OCI-LY1 (cell line): Measurements from ENCODE around the gene TTC21A.

ENCODE experiments used
- H2AFZ ChIP-seq: fragments of 200-600 bp; sonication (generic), shearing (Covaris generic); 2 replicates; pipeline ENCODE4 v1.6.0; 2014; ENCODE audit warnings: antibody characterized with exemption, mild to moderate bottlenecking, low read length
- H3F3A ChIP-seq: fragments of 200-600 bp; sonication (generic), shearing (Covaris generic); 2 replicates; pipeline ENCODE4 v1.6.0; 2014; ENCODE audit warnings: mild to moderate bottlenecking, antibody characterized with exemption, low read length, moderate library complexity; ENCODE audit not compliant: insufficient read depth
- H3K27ac ChIP-seq: fragments of 200-600 bp; sonication (generic); 2 replicates; pipeline ENCODE4 v1.5.1; 2014; ENCODE audit warnings: low read length, mixed run types, mild to moderate bottlenecking, low read depth; ENCODE audit not compliant: poor library complexity, severe bottlenecking
- H3K27me3 ChIP-seq: fragments of 200-600 bp; sonication (generic); 2 replicates; pipeline ENCODE4 v1.6.0; 2014; ENCODE audit warnings: antibody characterized with exemption, mild to moderate bottlenecking, low read length, moderate library complexity; ENCODE audit not compliant: insufficient read depth
- H3K36me3 ChIP-seq: fragments of 200-600 bp; sonication (generic); 2 replicates; pipeline ENCODE4 v1.6.1; 2014; ENCODE audit warnings: mild to moderate bottlenecking, antibody characterized with exemption, low read length, moderate library complexity, mixed read lengths; ENCODE audit not compliant: insufficient read depth
- H3K4me1 ChIP-seq: fragments of 200-600 bp; sonication (generic); 2 replicates; pipeline ENCODE4 v1.5.1; 2014; ENCODE audit warnings: mild to moderate bottlenecking, low read length, moderate library complexity; ENCODE audit not compliant: insufficient read depth, severe bottlenecking
- H3K4me2 ChIP-seq: fragments of 200-600 bp; sonication (generic), shearing (Covaris generic); 2 replicates; pipeline ENCODE4 v1.6.1; 2014; ENCODE audit warnings: low read length
- H3K4me3 ChIP-seq: fragments of 200-600 bp; sonication (generic); 2 replicates; pipeline ENCODE4 v1.5.1; 2014; ENCODE audit warnings: low read length, low read depth, mild to moderate bottlenecking, mixed read lengths; ENCODE audit not compliant: poor library complexity, severe bottlenecking
- H3K79me2 ChIP-seq: fragments of 200-600 bp; shearing (Covaris generic); 2 replicates; pipeline ENCODE4 v1.6.1; 2016; ENCODE audit warnings: mixed run types, low read length, mixed read lengths; ENCODE audit not compliant: insufficient read depth
- H3K9ac ChIP-seq: fragments of 200-600 bp; sonication (generic), shearing (Covaris generic); 2 replicates; pipeline ENCODE4 v1.6.1; 2014; ENCODE audit warnings: mild to moderate bottlenecking, low read length, mixed read lengths
- H3K9me2 ChIP-seq: fragments of 200-600 bp; sonication (generic), shearing (Covaris generic); 2 replicates; pipeline ENCODE4 v1.6.1; 2014; ENCODE audit warnings: low read depth, mild to moderate bottlenecking, low read length, mixed read lengths
- H3K9me3 ChIP-seq: fragments of 200-600 bp; shearing (Covaris generic); 2 replicates; pipeline ENCODE4 v1.6.1; 2014; ENCODE audit warnings: low read length, mixed read lengths
- H4K20me1 ChIP-seq: fragments of 200-600 bp; sonication (generic), shearing (Covaris generic); 2 replicates; pipeline ENCODE4 v1.6.0; 2016; ENCODE audit warnings: mild to moderate bottlenecking, low read length; ENCODE audit not compliant: insufficient read depth
- CTCF ChIP-seq: fragments of 200-600 bp; sonication (generic), shearing (Covaris generic); IDR thresholded peaks from 2 replicates; pipeline ENCODE4 v1.5.1; 2017; ENCODE audit warnings: mild to moderate bottlenecking, antibody characterized with exemption, low read length, moderate library complexity, mixed read lengths
- EZH2 ChIP-seq: fragments of 200-600 bp; sonication (generic), shearing (Covaris generic); IDR thresholded peaks from 2 replicates; pipeline ENCODE4 v1.8.0; 2017; ENCODE audit warnings: borderline replicate concordance, mixed run types, mild to moderate bottlenecking, antibody characterized with exemption, low read length, moderate library complexity, mixed read lengths

Gene TTC21A

DNA sequence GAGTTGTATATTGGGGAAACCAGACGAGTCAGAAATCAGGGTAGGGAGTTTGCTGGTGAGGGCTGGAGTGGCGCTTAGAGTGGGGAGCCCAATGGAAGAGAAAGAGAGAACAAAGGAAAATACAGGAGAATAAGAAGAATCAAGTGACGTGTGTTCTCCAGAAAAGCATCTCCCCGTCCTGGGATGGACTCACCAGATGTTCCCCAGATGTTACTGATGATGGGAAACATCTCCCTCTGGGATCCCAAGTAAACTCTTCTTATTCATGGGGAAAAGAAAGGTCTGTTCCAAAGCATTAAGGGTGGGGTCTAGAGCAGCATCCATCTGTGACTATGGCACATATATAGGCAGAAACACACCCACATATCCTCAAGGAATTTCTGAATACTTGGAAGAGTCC, 48.9 kb downstream of the TTC21A start:
- H3K9ac ChIP-seq: no peak overlapping the region
- 0 out of 2 replicates have a peak, but pooled peaks cover 2% of the 10 kb centered on the region for H3K79me2 ChIP-seq
- no peaks in the 10 kb centered on the region for H3K9me3 ChIP-seq
- peaks cover 21% of the 10 kb centered on the region for H3K4me1 ChIP-seq
- H3F3A ChIP-seq: no peaks in the 10 kb centered on the region
- no peak overlapping the region for H3K27ac ChIP-seq
- H3K4me2 ChIP-seq: no peak overlapping the region
- no peaks in the 10 kb centered on the region for H4K20me1 ChIP-seq
- H3K36me3 ChIP-seq: no peaks in the 10 kb centered on the region
- H3K27me3 ChIP-seq: no peaks in the 10 kb centered on the region; the same call in 1 of the 2 replicates
- TF ChIP-seq CTCF (no peak), EZH2 (no peak)
- H3K9me2 ChIP-seq: no peaks in the 10 kb centered on the region
- H2AFZ ChIP-seq: no peak overlapping the region
- no peak overlapping the region for H3K4me3 ChIP-seq

DNA sequence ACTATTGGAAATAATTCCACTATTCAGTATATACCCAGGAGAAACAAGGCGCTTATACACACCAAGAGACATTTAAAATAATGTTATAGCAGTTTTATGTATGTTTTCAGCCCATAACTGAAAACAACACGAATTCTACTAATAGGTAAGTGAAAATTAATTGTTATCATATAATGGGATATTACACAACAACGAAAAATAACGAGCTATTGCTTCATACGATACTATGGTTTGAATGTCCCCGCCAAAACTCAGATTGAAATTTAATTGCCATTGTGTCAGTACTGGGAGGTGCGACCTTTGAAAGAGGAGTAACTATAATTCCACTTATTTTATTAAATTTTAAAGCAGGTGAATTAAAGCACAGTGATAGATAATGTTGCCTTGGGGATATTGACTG, 49.9 kb downstream of the TTC21A start:
- Histone ChIP-seq H3K9me3 (no peaks in the 10 kb centered on the region), H3F3A (no peaks in the 10 kb centered on the region), H3K79me2 (no peaks in the 10 kb centered on the region), H3K9ac (no peak overlapping the region), H3K4me1 (peaks cover 11% of the 10 kb centered on the region), H3K4me3 (no peak overlapping the region), H4K20me1 (no peaks in the 10 kb centered on the region), H3K27me3 (no peaks in the 10 kb centered on the region; the same call in 1 of the 2 replicates), H3K4me2 (no peak overlapping the region), H3K9me2 (no peaks in the 10 kb centered on the region), H2AFZ (no peak overlapping the region), H3K27ac (no peak overlapping the region), H3K36me3 (no peaks in the 10 kb centered on the region)
- TF ChIP-seq EZH2 (no peak), CTCF (no peak)

DNA sequence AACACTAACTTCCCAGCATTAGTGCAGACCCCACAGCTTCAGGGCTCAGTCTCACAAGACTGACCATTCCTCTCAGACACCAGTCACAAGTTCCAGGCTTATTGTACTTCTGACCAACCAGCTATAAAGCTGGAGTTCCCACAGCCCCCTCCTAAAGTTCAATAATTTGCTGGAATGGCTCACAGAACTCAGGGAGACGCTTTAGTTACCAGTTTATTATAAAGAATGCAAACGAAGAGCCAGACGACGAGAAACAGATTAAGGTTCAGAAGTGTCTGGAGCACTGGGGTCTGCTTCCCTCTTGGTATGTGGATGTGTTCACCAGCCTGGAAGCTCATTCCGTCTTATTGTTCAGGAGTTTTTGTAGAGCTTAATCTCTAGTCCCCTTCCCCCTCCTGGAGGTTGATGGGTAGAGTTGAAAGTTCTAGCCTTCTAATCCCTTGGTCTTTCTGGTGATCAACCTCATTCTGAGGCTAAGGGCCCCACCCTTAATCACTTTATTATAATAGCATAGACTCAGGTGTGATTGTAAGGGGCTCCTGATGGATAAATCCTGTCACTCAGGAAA, 50.8 kb downstream of the TTC21A start:
- no peaks in the 10 kb centered on the region; the same call in 1 of the 2 replicates for H3K27me3 ChIP-seq
- H3K36me3 ChIP-seq: no peaks in the 10 kb centered on the region
- H3K9me3 ChIP-seq: no peaks in the 10 kb centered on the region
- H3K4me1 ChIP-seq: peaks cover 9% of the 10 kb centered on the region
- no peaks in the 10 kb centered on the region for H3F3A ChIP-seq
- no peak overlapping the region for H3K9ac ChIP-seq
- no peak overlapping the region for H3K4me3 ChIP-seq
- H2AFZ ChIP-seq: no peak overlapping the region
- no peaks in the 10 kb centered on the region for H4K20me1 ChIP-seq
- H3K4me2 ChIP-seq: no peak overlapping the region
- no peak overlapping the region for H3K27ac ChIP-seq
- H3K79me2 ChIP-seq: no peaks in the 10 kb centered on the region
- H3K9me2 ChIP-seq: no peaks in the 10 kb centered on the region
- TF ChIP-seq CTCF (no peak), EZH2 (no peak)
